Measurements from ENCODE around the gene HSPB9.

GRCh38 chr17:42171831-42172230 is 49.2 kb downstream of the HSPB9 start:
- TF ChIP-seq POLR2A (IDR thresholded peaks at IDR 0.05) = no peak
- TF ChIP-seq CTCF (IDR thresholded peaks at IDR 0.05) = no peak
